Activated naive CD4-positive, alpha-beta T cell (primary cell): ENCODE data around the gene ZNF592.
"Not testable (repeated sequence)": the region's sequence is repeated elsewhere in the genome, so short reads cannot be mapped to it uniquely, and the experiment has no call there.

Experiments
- DNase-seq, 4 experiments: peaks; one replicate each; lab custom pipeline; 2025; lab: John Stamatoyannopoulos, UW

The ZNF592 gene

GRCh38 chr15:84831028-84831427 lies 82.6 kb downstream of the ZNF592 start:
- no peak for DNase-seq

GRCh38 chr15:84831613-84832012 lies 83.2 kb downstream of the ZNF592 start:
- DNase-seq: no peak

- DNase-seq: no peak
Measured at GRCh38 chr15:84832448-84833040, 84.2 kb downstream of the ZNF592 start.

- DNase-seq: no peak
Measured at GRCh38 chr15:84833447-84834228, 85.2 kb downstream of the ZNF592 start.

GRCh38 chr15:84834229-84834955 lies 86.0 kb downstream of the ZNF592 start:
- no peak for DNase-seq

- no peak for DNase-seq
Measured at GRCh38 chr15:84834969-84835368, 86.6 kb downstream of the ZNF592 start.

- DNase-seq: no peak
Measured at GRCh38 chr15:84835661-84836337, 87.4 kb downstream of the ZNF592 start.

GRCh38 chr15:84836844-84837243 lies 88.5 kb downstream of the ZNF592 start:
- no peak for DNase-seq

- no peak for DNase-seq
Measured at GRCh38 chr15:84839714-84840113, 91.3 kb downstream of the ZNF592 start.

GRCh38 chr15:84840255-84840654 lies 91.9 kb downstream of the ZNF592 start:
- no peak for DNase-seq

- DNase-seq: no peak
Measured at GRCh38 chr15:84840741-84841429, 92.5 kb downstream of the ZNF592 start.

GRCh38 chr15:84842781-84843180 lies 94.4 kb downstream of the ZNF592 start:
- no peak for DNase-seq

- DNase-seq: no peak
Measured at GRCh38 chr15:84844964-84845363, 96.6 kb downstream of the ZNF592 start.

- DNase-seq: not testable (repeated sequence)
Measured at GRCh38 chr15:84845631-84846030, 97.2 kb downstream of the ZNF592 start.

GRCh38 chr15:84846269-84846668 lies 97.9 kb downstream of the ZNF592 start:
- no peak for DNase-seq

- DNase-seq: no peak
Measured at GRCh38 chr15:84847382-84847781, 99.0 kb downstream of the ZNF592 start.

- DNase-seq: no peak
Measured at GRCh38 chr15:84852212-84852611, 103.8 kb downstream of the ZNF592 start.

- no peak for DNase-seq
Measured at GRCh38 chr15:84855136-84855535, 106.7 kb downstream of the ZNF592 start.

- DNase-seq: no peak
Measured at GRCh38 chr15:84855765-84856164, 107.4 kb downstream of the ZNF592 start.
